HG02943 (cell line): ENCODE results near the gene CYB561A3.
"Not testable (repeated sequence)": the region's sequence is repeated elsewhere in the genome, so short reads cannot be mapped to it uniquely, and the experiment has no call there.

Experiments
- ATAC-seq: cut with Tn5 transposase; IDR thresholded peaks from one replicate; pipeline ENCODE4 v1.9.1; 2021; ENCODE audit warnings: mild to moderate bottlenecking, low read depth, moderate library complexity; ENCODE audit not compliant: unreplicated experiment

The CYB561A3 gene

GRCh38 chr11:61361741-61362541, at the start of gene CYB561A3, which contains the start of gene TMEM138:
Gene CYB561A3, minus strand, starts transcription at chr11:61361882. Its CDS starts 5,169 bp downstream, at chr11:61356713.
Gene TMEM138, plus strand, starts transcription at chr11:61362374. Its CDS starts 2,017 bp downstream, at chr11:61364391.
- peak; percentile 88 for ATAC-seq

- no peak for ATAC-seq
Observed at GRCh38 chr11:61406991-61407728, 45.5 kb upstream of the CYB561A3 start.

GRCh38 chr11:61406067-61406466, 44.4 kb upstream of the CYB561A3 start:
- ATAC-seq: no peak

GRCh38 chr11:61404641-61405040, 43.0 kb upstream of the CYB561A3 start:
- no peak for ATAC-seq

- no peak for ATAC-seq
Observed at GRCh38 chr11:61404103-61404502, 42.4 kb upstream of the CYB561A3 start.

- ATAC-seq: no peak
Observed at GRCh38 chr11:61403658-61404057, 42.0 kb upstream of the CYB561A3 start.

- ATAC-seq: no peak
Observed at GRCh38 chr11:61401573-61401972, 39.9 kb upstream of the CYB561A3 start.

GRCh38 chr11:61401173-61401572, 39.5 kb upstream of the CYB561A3 start:
- ATAC-seq: no peak

- ATAC-seq: no peak
Observed at GRCh38 chr11:61392981-61393595, 31.4 kb upstream of the CYB561A3 start.

GRCh38 chr11:61390161-61390560, 28.5 kb upstream of the CYB561A3 start:
- no peak for ATAC-seq

GRCh38 chr11:61384271-61385242, 22.9 kb upstream of the CYB561A3 start:
- no peak for ATAC-seq

- ATAC-seq: not testable (repeated sequence)
Observed at GRCh38 chr11:61383859-61384258, 22.2 kb upstream of the CYB561A3 start.

- no peak for ATAC-seq
Observed at GRCh38 chr11:61380884-61381283, 19.2 kb upstream of the CYB561A3 start.

- no peak for ATAC-seq
Observed at GRCh38 chr11:61378713-61379313, 17.1 kb upstream of the CYB561A3 start.

GRCh38 chr11:61377461-61378160, 15.9 kb upstream of the CYB561A3 start:
- ATAC-seq: no peak

GRCh38 chr11:61375761-61376108, 14.1 kb upstream of the CYB561A3 start:
- no peak for ATAC-seq

GRCh38 chr11:61372659-61373420, 11.2 kb upstream of the CYB561A3 start:
- ATAC-seq: no peak

- ATAC-seq: no peak
Observed at GRCh38 chr11:61370349-61371005, 8.8 kb upstream of the CYB561A3 start.
